ENCODE measurements around the gene COG1. TPM values are rescaled to one million over a fixed set of nuclear protein-coding genes. Genes with fewer than 3 reads are reported as not detected.

Gene COG1
- total and polyA plus RNA-seq, 11 donors = 20.2 to 78.7 (median 55.1) TPM

DNA sequence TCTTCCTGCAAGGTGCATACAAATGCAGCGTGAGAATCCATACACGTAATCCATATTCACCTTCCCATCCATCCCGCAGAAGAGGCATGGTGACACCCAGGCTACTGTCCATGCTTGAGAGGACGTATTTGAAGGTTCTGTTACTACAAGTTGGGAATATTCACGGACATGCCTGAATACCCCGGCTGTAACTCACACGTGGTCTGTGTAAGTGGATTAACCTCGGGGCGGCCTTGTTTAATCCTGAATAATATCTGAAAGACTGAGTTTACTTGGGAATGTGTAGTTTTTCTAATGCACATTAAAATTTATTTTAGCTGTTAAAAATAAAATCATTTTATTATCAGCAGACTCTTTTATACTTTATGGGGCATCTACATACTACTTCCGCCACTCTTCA lies 55.7 kb downstream of the COG1 start:
- DNase-seq (no peak), ATAC-seq (no peak)
- intact Hi-C loops (cut with DNase I) = loop anchor here in 4 of 10 donors (5.0 to 10.0 kb wide), 3 partner anchors 51 to 524 kb away; no protein-coding TSS in a partner anchor
- Histone ChIP-seq H3K9me3 (no peaks in the 10 kb centered on the region), H3K36me3 (peaks cover 0 to 58% (median 39%) of the 10 kb centered on the region in 9 donors), H3K4me1 (no peaks in the 10 kb centered on the region), H3K27me3 (no peaks in the 10 kb centered on the region), H3K4me3 (no peak overlapping the region), H3K27ac (no peak overlapping the region)
- TF ChIP-seq, protein P1, sequence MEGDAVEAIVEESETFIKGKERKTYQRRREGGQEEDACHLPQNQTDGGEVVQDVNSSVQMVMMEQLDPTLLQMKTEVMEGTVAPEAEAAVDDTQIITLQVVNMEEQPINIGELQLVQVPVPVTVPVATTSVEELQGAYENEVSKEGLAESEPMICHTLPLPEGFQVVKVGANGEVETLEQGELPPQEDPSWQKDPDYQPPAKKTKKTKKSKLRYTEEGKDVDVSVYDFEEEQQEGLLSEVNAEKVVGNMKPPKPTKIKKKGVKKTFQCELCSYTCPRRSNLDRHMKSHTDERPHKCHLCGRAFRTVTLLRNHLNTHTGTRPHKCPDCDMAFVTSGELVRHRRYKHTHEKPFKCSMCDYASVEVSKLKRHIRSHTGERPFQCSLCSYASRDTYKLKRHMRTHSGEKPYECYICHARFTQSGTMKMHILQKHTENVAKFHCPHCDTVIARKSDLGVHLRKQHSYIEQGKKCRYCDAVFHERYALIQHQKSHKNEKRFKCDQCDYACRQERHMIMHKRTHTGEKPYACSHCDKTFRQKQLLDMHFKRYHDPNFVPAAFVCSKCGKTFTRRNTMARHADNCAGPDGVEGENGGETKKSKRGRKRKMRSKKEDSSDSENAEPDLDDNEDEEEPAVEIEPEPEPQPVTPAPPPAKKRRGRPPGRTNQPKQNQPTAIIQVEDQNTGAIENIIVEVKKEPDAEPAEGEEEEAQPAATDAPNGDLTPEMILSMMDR (IDR thresholded peaks at IDR 0.05) = no peak
- TF ChIP-seq POLR2A (IDR thresholded peaks at IDR 0.05) = no peak
- 89 to 94% (median 92%) methylated on average over 10 of the region's 10 CpGs for WGBS, 4 donors

DNA sequence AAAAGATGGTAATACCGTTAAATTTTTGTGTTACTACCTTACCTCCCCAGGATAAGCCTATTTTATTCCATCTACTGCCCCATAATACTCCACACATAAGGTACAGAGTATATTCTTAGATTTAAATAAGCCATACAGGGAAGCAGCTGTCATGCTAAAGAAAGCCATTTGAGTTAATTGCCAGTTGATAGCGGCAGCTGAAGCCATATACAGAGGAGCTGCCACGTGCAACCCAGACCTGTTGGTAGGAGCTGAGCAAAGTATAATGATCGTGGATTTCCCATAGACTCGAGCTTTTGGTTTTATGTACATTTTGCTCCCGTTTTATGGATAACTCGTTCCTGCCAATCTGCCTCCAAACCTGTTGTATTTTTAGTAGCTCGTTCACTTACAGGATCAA lies 56.8 kb downstream of the COG1 start:
- Histone ChIP-seq H3K9me3 (no peaks in the 10 kb centered on the region), H3K27ac (no peak overlapping the region), H3K4me1 (no peaks in the 10 kb centered on the region), H3K36me3 (peaks cover 0 to 46% (median 29%) of the 10 kb centered on the region in 9 donors), H3K4me3 (no peak overlapping the region), H3K27me3 (no peaks in the 10 kb centered on the region)
- no peak for TF ChIP-seq POLR2A (IDR thresholded peaks at IDR 0.05)
- TF ChIP-seq, protein P1 (IDR thresholded peaks at IDR 0.05) = no peak
- DNase-seq (no peak), ATAC-seq (no peak)
- 78 to 82% (median 80%) methylated on average over 8 of the region's 8 CpGs for WGBS, 4 donors
- intact Hi-C loops (cut with DNase I) = loop anchor here in 7 of 10 donors (5.0 to 10.0 kb wide), 7 partner anchors 52 to 925 kb away; partner anchors contain the start of gene CDC42EP4 (in 1 of the 7)

DNA sequence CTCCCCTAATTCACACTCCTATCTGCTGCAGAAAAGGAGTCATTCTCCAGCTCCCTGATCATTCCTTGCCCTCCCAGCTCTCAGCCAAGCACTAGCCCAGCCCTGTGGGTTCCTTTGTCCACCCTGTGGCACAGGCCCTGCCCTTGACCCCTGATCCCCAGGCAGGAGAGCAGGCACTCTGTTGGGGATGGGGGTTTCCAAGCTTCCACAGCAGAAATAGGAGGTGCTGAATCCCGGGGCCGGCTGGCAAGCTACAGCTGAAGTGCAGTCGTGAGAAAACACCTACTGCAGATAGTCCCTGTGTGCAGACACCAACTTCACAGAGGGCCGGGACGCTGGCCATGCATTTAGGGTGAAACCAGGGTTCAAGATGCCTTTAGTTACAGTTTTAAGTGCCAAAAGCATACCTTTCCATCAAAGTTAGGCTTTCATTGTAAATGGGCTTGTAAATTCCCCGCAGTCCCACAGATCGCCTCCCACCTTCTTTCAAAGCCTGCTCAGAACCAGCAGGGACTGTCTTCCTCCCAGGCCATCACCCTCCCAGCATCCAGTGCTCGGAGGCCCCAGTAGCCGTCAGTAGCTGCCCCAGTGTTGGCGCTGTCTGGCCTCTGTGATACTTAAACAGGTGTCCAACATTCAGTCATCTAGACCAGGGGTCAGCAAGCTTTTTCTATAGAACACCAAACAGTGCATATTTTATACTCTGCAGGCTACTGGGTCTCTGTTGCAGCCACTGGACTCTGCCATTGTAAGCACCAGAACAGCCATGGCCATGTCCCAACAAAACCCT lies 58.2 kb downstream of the COG1 start:
- TF ChIP-seq, protein P1 (IDR thresholded peaks at IDR 0.05) = no peak
- no peak for TF ChIP-seq POLR2A (IDR thresholded peaks at IDR 0.05)
- peaks cover 0 to 6% (median 0%) of the 10 kb centered on the region in 12 donors for H3K4me1 ChIP-seq
- intact Hi-C loops (cut with DNase I) = loop anchor here in 3 of 10 donors (5.0 to 10.0 kb wide), 5 partner anchors 54 to 924 kb away; partner anchors contain the start of gene CDC42EP4 (in 1 of the 3)
- no peak overlapping the region for H3K4me3 ChIP-seq
- WGBS, 4 donors = 78 to 81% (median 80%) methylated on average over 10 of the region's 10 CpGs
- ATAC-seq (no peak), DNase-seq (no peak)
- no peak overlapping the region for H3K27ac ChIP-seq
- no peaks in the 10 kb centered on the region for H3K27me3 ChIP-seq
- peaks cover 0 to 33% (median 20%) of the 10 kb centered on the region in 9 donors for H3K36me3 ChIP-seq
- no peaks in the 10 kb centered on the region for H3K9me3 ChIP-seq

DNA sequence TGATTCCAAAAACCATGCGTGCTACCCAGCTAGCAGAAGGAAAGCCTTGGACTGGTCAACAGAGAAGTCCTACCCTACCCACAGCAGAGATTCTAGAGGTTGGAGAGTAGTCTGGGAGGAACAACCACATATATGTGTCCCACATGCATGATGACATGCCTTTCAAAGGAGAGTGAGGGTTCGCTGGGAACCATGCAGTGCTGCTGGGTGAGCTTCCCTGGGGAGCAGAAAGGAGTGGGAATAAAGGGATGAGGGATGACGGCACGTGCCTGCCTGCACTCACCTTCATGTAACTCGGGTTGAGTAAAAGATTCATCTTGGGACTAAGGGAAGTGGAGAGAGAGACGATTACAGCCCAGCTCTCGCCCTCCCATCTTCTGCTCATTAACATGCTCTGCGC lies 59.0 kb downstream of the COG1 start:
- intact Hi-C loops (cut with DNase I) = loop anchor here in 3 of 10 donors (5.0 to 10.0 kb wide), 5 partner anchors 53 to 923 kb away; partner anchors contain the start of gene CDC42EP4 (in 1 of the 3)

More for the DNA sequence above, 59.0 kb downstream of the COG1 start:
- DNase-seq = no peak
- H3K4me3 ChIP-seq = no peak overlapping the region
- H3K36me3 ChIP-seq = peaks cover 0 to 24% (median 17%) of the 10 kb centered on the region in 9 donors
- no peak overlapping the region for H3K27ac ChIP-seq
- H3K4me1 ChIP-seq = peaks cover 0 to 9% (median 0%) of the 10 kb centered on the region in 12 donors
- ATAC-seq = no peak
- 83 to 91% (median 89%) methylated on average over 8 of the region's 8 CpGs for WGBS, 4 donors
- H3K27me3 ChIP-seq = no peaks in the 10 kb centered on the region
- H3K9me3 ChIP-seq = no peaks in the 10 kb centered on the region
- TF ChIP-seq, protein P1 (IDR thresholded peaks at IDR 0.05) = no peak
- no peak for TF ChIP-seq POLR2A (IDR thresholded peaks at IDR 0.05)
